ENCODE results near the gene ANKS3.
A peak's percentile ranks its signal among the peaks of the same experiment; 100 is the strongest.

The ANKS3 gene

GRCh38 chr16:4702466-4702808, 31.6 kb downstream of the ANKS3 start:
- H3K4me1 Mint-ChIP-seq = peaks cover 8% of the 10 kb centered on the region
- peak overlapping the region in 1 of 3 experiments; percentile 96 for H3K27ac Mint-ChIP-seq
- peaks cover 35% of the 10 kb centered on the region for H3K36me3 Mint-ChIP-seq (ENCODE audit: low read depth)

DNA sequence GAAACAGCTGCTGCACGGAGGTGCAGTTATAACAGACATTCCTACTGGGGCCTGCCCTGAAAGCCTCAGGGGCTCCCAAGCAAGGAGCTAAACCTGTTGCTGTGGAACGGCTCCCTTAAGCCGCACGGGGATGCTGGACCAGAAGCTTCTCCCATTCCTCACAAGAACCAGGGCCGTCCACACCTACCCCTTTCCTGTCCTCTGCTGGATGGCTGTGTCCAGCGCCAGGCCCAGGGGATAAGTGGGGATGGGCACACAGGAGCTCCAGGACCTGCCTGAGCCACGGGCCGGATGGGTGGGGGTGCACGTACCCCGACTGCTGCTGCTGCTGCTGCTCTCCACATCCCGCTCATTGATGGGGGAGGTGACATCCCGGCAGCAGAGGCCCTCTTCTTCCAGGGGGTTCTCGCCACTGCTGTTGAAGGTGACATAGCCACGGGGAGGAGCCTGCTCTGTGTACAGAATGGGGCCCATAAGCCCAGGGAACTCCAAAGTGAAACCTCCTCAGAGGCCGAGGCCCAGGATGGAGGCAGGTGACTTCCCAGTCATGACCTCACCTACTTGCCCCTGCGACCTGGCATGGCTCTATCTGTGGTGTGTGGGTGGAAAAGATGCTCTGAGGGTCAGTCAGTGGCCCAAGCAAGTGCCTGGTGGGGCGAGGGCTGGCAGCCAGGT, 32.1 kb downstream of the ANKS3 start:
- Mint-ChIP-seq H3K4me3 (no peak overlapping the region), H3K4me1 (peaks cover 5% of the 10 kb centered on the region), H3K27ac (peak overlapping the region in 1 of 3 experiments; percentile 96), H3K36me3 (ENCODE audit: low read depth) (peaks cover 32% of the 10 kb centered on the region), H3K9me3 (no peaks in the 10 kb centered on the region), H3K27me3 (ENCODE audit: low read depth) (no peaks in the 10 kb centered on the region)
- TF ChIP-seq, protein P1, sequence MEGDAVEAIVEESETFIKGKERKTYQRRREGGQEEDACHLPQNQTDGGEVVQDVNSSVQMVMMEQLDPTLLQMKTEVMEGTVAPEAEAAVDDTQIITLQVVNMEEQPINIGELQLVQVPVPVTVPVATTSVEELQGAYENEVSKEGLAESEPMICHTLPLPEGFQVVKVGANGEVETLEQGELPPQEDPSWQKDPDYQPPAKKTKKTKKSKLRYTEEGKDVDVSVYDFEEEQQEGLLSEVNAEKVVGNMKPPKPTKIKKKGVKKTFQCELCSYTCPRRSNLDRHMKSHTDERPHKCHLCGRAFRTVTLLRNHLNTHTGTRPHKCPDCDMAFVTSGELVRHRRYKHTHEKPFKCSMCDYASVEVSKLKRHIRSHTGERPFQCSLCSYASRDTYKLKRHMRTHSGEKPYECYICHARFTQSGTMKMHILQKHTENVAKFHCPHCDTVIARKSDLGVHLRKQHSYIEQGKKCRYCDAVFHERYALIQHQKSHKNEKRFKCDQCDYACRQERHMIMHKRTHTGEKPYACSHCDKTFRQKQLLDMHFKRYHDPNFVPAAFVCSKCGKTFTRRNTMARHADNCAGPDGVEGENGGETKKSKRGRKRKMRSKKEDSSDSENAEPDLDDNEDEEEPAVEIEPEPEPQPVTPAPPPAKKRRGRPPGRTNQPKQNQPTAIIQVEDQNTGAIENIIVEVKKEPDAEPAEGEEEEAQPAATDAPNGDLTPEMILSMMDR (IDR thresholded peaks at IDR 0.05; ENCODE audit: unreplicated experiment in 3 of 3) = no peak

More at GRCh38 chr16:4702466-4702808, 31.6 kb downstream of the ANKS3 start:
- Mint-ChIP-seq H3K27me3 (ENCODE audit: low read depth) (no peaks in the 10 kb centered on the region), H3K9me3 (no peaks in the 10 kb centered on the region), H3K4me3 (no peak overlapping the region)
- TF ChIP-seq, protein P1 (IDR thresholded peaks at IDR 0.05; ENCODE audit: unreplicated experiment in 3 of 3) = no peak

DNA sequence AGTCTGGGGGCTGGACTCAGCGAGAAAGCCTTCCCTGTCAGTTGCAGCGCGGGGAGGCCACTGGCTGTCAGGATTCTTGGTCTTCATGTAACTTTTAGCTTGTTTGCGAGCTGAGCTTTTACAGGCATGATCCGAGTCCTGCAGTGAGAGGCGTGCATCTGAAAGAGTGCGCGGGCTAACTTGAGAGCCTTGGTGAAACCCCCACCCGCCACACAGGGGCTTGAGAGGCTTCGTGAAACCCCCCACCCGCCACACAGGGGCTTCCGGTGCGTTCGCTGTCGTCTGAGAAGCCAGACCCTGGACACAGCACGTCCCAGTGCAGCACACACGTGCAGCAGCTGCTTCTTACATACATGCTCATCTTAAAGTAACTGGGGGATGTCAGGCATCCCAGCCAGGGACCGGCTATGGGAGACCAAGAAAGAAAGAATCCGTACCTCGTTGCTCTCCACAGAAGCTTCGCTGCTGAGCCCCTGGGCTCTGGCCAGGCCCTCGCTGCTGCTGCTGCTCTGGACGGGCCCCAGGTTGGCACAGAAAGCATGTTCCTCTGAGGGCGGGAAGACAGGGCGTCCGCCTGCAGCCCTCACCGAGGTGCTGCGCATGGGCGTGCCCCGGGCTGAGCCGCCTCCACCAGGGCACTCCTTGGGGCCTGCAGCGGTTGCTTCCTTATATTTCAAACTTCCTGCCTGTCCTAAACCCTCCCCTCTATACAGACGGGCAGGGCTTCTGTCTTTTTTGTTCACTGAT, 32.9 kb downstream of the ANKS3 start:
- Mint-ChIP-seq H3K27me3 (ENCODE audit: low read depth) (no peaks in the 10 kb centered on the region), H3K4me1 (no peaks in the 10 kb centered on the region), H3K36me3 (ENCODE audit: low read depth) (peaks cover 26% of the 10 kb centered on the region), H3K4me3 (no peak overlapping the region), H3K27ac (no peak overlapping the region), H3K9me3 (no peaks in the 10 kb centered on the region)
- TF ChIP-seq, protein P1 (IDR thresholded peaks at IDR 0.05; ENCODE audit: unreplicated experiment in 3 of 3) = no peak

DNA sequence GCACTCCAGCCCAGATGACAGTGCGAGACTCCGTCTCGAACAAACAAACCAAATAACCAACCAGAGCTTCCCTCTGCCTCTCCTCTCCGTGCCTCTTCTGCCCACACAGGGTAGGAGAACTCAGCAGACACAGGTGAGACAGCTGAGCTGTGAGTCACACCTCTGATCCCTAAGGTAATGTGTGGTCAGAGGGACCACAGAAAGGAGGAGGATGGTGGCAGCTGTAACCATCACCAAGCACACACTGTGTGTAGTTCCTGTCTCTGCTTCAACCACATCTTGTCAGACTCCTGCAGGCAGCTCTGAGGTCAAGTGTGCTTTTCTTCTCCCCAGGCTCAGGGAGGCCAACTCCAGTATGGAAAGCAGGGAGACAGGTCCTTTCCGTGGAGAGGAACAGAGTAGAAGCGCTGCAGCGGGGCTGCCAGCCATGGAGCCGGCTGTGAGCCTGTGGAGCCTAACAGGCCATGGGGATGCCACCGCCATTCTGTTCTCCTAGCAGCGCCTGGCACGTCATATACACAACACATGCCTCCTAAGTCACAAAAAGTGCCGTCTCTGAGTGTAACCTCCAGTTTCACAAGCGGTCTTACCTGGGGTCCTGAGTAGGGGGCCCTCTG, 33.6 kb downstream of the ANKS3 start:
- no peak overlapping the region for H3K4me3 Mint-ChIP-seq
- TF ChIP-seq, protein P1 (IDR thresholded peaks at IDR 0.05; ENCODE audit: unreplicated experiment in 3 of 3) = no peak

DNA sequence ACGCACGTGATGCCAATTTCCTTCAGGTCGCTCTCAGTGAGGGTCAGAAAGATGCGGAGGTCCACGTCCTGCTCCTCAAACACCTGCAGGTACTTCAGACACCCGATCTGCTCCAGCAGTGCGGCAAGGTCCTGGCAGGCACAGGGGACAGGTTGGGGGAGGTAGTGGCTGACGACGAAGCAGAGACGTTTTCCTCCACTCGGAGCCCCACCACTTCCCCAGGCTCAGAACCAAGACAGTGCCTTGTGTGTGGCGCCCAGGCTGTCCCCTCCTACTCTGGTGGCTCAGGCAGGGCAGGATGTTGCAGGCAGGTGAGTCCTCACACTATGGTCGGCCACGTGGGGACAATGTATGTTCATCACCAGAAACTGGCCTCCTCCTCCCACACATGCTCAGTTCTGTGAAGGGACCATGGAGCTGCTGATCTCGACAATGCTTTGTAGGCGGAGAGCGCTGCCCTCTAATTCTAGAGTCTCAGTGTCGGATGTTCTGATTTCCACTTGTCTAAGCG, 35.0 kb downstream of the ANKS3 start:
- peak overlapping the region in 1 of 3 experiments; percentile 41 for H3K4me3 Mint-ChIP-seq
- no peaks in the 10 kb centered on the region for H3K27me3 Mint-ChIP-seq (ENCODE audit: low read depth)
- H3K4me1 Mint-ChIP-seq = peaks cover 5% of the 10 kb centered on the region
- TF ChIP-seq, protein P1 (IDR thresholded peaks at IDR 0.05; ENCODE audit: unreplicated experiment in 3 of 3) = no peak
- peak overlapping the region in 1 of 3 experiments; percentile 26 for H3K27ac Mint-ChIP-seq
- H3K36me3 Mint-ChIP-seq (ENCODE audit: low read depth) = peaks cover 17% of the 10 kb centered on the region
- no peaks in the 10 kb centered on the region for H3K9me3 Mint-ChIP-seq

More for the DNA sequence above, 33.6 kb downstream of the ANKS3 start:
- Mint-ChIP-seq H3K36me3 (ENCODE audit: low read depth) (peaks cover 26% of the 10 kb centered on the region), H3K9me3 (no peaks in the 10 kb centered on the region), H3K4me1 (peaks cover 1% of the 10 kb centered on the region), H3K27me3 (ENCODE audit: low read depth) (no peaks in the 10 kb centered on the region), H3K27ac (no peak overlapping the region)

Measured in nephron (organoid).